Pancreas (tissue), 10 donors: Measurements from ENCODE around the gene LRP1B. TPM values are rescaled to one million over a fixed set of nuclear protein-coding genes. Genes with fewer than 3 reads are reported as not detected.

Source experiments
- ATAC-seq, 4 donors: fragments of 200-7000 bp; cut with Tn5 transposase; one replicate each; pipeline versions ENCODE4 v1.8.0 to v1.9.1; 2020; ENCODE audit warnings: mild to moderate bottlenecking in 4 of 4, moderate library complexity in 4 of 4
- DNase-seq, 6 donors: peaks; one replicate each; pipeline ENCODE4 v3.0.0-alpha.2; 2020
- FAIRE-seq: peaks from 2 replicates; lab custom pipeline; 2012; peaks lifted over from hg19 to GRCh38; lab: Jason Lieb, UNC
- H3K27ac ChIP-seq, 4 donors: fragments of 200-600 bp; sonication (generic); 1 replicate in 3 of 4; 2 replicates in 1 of 4; pipeline versions ENCODE4 v1.5.0 to v1.8.0; 2020
- H3K27me3 ChIP-seq, 4 donors: fragments of 200-600 bp; one replicate each; pipeline ENCODE4 v1.8.0; 2021
- H3K36me3 ChIP-seq, 3 donors: fragments of 200-600 bp; sonication (generic) in 1 of 3; one replicate each; pipeline versions ENCODE4 v1.5.0 to v1.8.0; 2020 to 2021
- H3K4me1 ChIP-seq, 3 donors: fragments of 200-600 bp; one replicate each; pipeline ENCODE4 v1.8.0; 2021
- H3K4me3 ChIP-seq, 4 donors: fragments of 200-600 bp; sonication (generic) in 2 of 4; one replicate each; pipeline versions ENCODE4 v1.5.0 to v1.8.0; 2020 to 2021
- H3K9me3 ChIP-seq, 4 donors: fragments of 200-600 bp; one replicate each; pipeline ENCODE4 v1.8.0; 2021
- WGBS, 2 donors: extraction: QIAGEN DNeasy Blood & Tissue Kit; methylation state at CpG; one replicate each; pipeline ENCODE4 v1.1.7; 2013; 5-methylcytosine and 5-hydroxymethylcytosine counted together
- intact Hi-C, 3 donors: fragments of 100-400 bp; cut with DNase I; formaldehyde crosslinking; loops; one replicate each; pipeline versions ENCODE4 v1.11.1 to v1.14.2; 2022
- polyA plus RNA-seq, 2 donors: library from polyadenylated mRNA; stranded (reverse); fragments of 200-250 nt; gene quantifications; one replicate each; pipeline ENCODE4 v1.2.3, GENCODE V29; 2013
- total RNA-seq, 6 donors: library from RNA; stranded (reverse); fragmentation: NEBNext Ultra II Directional in 4 of 6; extraction: Animal tissue kit (Norgen Biotek cat#: 25700) in 4 of 6; gene quantifications; one replicate each; pipeline versions ENCODE4 v1.2.1 to v1.2.4, GENCODE V29; 2021 to 2023
- TF ChIP-seq, protein P1 (sequence below), 4 donors: fragments of 200-600 bp; sonication (generic) in 3 of 4; IDR thresholded peaks; one replicate each; pipeline versions ENCODE4 v1.5.0 to v1.8.0; 2021; ENCODE audit warnings: antibody characterized with exemption in 4 of 4
- donor health status: healthy with polysubstance abuse.
- donor health status: DM: no; HTN: no; CAD: no; lungs with moderate emphysema.
- donor health status: DM: no; HTN: no; CAD: no.
- donor health status: control.
- donor health status: control.
- donor health status: Bipolar disorder and iron deficiency.
- donor health status: DM: yes; HTN: yes; CAD: no.
- donor health status: DM: no; HTN: no; CAD: no.
- donor health status: DM: no; HTN: no; CAD: no.
- donor health status: DM: yes; HTN: yes; CAD: no.

The LRP1B gene
- total and polyA plus RNA-seq, 8 donors, result 0.06 to 0.55 (median 0.25) TPM

DNA sequence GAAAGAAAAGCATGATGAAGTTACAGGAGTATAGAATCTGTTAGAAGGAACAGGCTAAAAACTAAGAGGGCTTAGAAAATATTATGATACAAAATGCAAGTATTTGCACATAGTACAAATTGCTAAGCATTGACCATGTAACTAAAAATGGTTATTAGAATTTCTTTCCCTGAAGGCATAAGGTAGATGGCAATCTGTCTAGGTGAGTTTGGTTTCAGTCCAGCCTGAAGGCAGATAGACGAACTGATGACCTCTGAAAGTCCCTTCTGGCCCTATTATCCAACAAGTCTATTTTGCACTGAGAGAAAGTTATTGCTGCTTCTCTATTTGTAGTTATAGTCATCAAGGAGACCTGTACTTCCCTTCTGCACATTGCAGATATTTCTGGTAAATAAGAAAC lies 663.5 kb downstream of the LRP1B start:
- Histone ChIP-seq H3K27ac (no peak overlapping the region), H3K4me1 (no peaks in the 10 kb centered on the region), H3K27me3 (no peaks in the 10 kb centered on the region), H3K9me3 (no peaks in the 10 kb centered on the region), H3K4me3 (no peak overlapping the region), H3K36me3 (no peaks in the 10 kb centered on the region)
- FAIRE-seq (no peak), DNase-seq (no peak), ATAC-seq (no peak)
- intact Hi-C loops, result no loop called here
- 17 to 29% methylated on average over 1 of the region's 1 CpG for WGBS, 2 donors
- TF ChIP-seq, protein P1, sequence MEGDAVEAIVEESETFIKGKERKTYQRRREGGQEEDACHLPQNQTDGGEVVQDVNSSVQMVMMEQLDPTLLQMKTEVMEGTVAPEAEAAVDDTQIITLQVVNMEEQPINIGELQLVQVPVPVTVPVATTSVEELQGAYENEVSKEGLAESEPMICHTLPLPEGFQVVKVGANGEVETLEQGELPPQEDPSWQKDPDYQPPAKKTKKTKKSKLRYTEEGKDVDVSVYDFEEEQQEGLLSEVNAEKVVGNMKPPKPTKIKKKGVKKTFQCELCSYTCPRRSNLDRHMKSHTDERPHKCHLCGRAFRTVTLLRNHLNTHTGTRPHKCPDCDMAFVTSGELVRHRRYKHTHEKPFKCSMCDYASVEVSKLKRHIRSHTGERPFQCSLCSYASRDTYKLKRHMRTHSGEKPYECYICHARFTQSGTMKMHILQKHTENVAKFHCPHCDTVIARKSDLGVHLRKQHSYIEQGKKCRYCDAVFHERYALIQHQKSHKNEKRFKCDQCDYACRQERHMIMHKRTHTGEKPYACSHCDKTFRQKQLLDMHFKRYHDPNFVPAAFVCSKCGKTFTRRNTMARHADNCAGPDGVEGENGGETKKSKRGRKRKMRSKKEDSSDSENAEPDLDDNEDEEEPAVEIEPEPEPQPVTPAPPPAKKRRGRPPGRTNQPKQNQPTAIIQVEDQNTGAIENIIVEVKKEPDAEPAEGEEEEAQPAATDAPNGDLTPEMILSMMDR (IDR thresholded peaks at IDR 0.05), result no peak

DNA sequence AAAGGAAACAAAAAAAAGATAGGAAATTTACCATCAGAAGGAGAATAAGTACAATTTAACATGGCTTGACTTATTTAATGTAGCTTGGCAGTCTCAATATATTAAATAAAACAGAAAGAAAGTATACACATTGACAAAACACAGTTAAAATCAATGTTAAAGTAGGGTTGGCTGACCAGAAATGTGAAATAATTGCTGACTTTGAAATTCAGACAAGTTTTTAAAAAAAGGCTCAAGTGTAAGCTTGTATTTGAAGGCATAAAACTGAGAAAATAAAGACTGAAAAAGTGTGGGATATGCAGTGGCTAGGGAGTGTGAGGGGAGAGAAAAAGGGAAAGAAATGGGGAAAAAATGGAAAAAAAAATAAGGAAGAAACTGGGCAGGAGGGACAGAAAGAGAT lies 665.8 kb downstream of the LRP1B start:
- ATAC-seq (no peak), FAIRE-seq (no peak), DNase-seq (no peak)
- Histone ChIP-seq H3K4me1 (no peaks in the 10 kb centered on the region), H3K4me3 (no peak overlapping the region), H3K27ac (no peak overlapping the region), H3K9me3 (no peaks in the 10 kb centered on the region), H3K27me3 (no peaks in the 10 kb centered on the region), H3K36me3 (no peaks in the 10 kb centered on the region)
- TF ChIP-seq, protein P1 (IDR thresholded peaks at IDR 0.05), result no peak
- intact Hi-C loops, result no loop called here

GRCh38 chr2:141458351-141458750 lies 672.5 kb downstream of the LRP1B start:
- Histone ChIP-seq H3K9me3 (no peaks in the 10 kb centered on the region), H3K27me3 (no peaks in the 10 kb centered on the region), H3K27ac (no peak overlapping the region), H3K36me3 (no peaks in the 10 kb centered on the region), H3K4me1 (no peaks in the 10 kb centered on the region), H3K4me3 (no peak overlapping the region)
- 65% methylated on average over 7 of the region's 7 CpGs for WGBS, 2 donors
- ATAC-seq (no peak), FAIRE-seq (no peak), DNase-seq (no peak)
- TF ChIP-seq, protein P1 (IDR thresholded peaks at IDR 0.05), result no peak
- intact Hi-C loops, result no loop called here

- Histone ChIP-seq H3K4me1 (no peaks in the 10 kb centered on the region), H3K9me3 (no peaks in the 10 kb centered on the region), H3K27ac (no peak overlapping the region), H3K27me3 (no peaks in the 10 kb centered on the region), H3K36me3 (no peaks in the 10 kb centered on the region), H3K4me3 (no peak overlapping the region)
- WGBS, 2 donors, result 47 to 69% methylated on average over 2 of the region's 2 CpGs
- ATAC-seq (no peak), FAIRE-seq (no peak), DNase-seq (no peak)
- TF ChIP-seq, protein P1 (IDR thresholded peaks at IDR 0.05), result no peak
- intact Hi-C loops, result no loop called here
These were observed 674.9 kb downstream of the LRP1B start for GRCh38 chr2:141455877-141456276.

DNA sequence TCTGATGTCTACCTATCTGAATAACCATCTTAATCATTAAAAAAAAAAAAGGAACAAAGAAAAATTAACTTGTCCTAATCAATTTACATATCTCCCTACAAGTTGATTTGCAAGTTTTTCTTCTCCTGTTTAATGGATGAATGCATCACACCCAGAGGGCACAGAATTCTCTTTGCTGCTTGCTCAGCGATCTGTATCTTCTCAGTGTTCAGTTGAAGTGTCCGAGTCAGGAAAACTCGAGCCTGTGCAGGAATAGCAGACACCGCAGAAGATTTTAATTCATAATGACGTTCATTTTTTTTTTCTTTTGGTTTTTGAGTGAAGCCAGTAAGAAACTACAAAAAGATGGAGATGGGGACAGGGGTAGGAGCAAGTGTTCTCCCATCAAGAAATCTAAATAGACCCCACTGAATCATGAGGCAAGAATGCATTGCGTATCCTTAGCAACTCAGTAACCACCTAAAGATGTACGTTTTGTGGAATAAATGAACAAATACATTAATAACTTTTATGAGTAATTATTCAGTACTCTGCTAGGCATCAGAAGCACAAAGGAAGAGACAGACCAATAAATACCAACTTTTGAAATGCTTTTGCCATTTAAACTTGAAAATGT lies 675.5 kb downstream of the LRP1B start:
- ATAC-seq (no peak), FAIRE-seq (no peak), DNase-seq (no peak)
- intact Hi-C loops, result no loop called here
- Histone ChIP-seq H3K9me3 (no peaks in the 10 kb centered on the region), H3K27ac (no peak overlapping the region), H3K4me1 (no peaks in the 10 kb centered on the region), H3K4me3 (no peak overlapping the region), H3K36me3 (no peaks in the 10 kb centered on the region), H3K27me3 (no peaks in the 10 kb centered on the region)
- 64 to 69% methylated on average over 7 of the region's 7 CpGs for WGBS, 2 donors
- TF ChIP-seq, protein P1 (IDR thresholded peaks at IDR 0.05), result no peak
